GM11168 (cell line): Measurements from ENCODE around the gene LUZP4.

ENCODE experiments used
- in situ Hi-C: fragments of 300-500 bp; cut with MboI; formaldehyde crosslinking; loops from one replicate; pipeline ENCODE4 v1.12.0; 2022; ENCODE audit warnings: low sequenced_read_pairs; ENCODE audit not compliant: unreplicated experiment

The LUZP4 gene, protein sequence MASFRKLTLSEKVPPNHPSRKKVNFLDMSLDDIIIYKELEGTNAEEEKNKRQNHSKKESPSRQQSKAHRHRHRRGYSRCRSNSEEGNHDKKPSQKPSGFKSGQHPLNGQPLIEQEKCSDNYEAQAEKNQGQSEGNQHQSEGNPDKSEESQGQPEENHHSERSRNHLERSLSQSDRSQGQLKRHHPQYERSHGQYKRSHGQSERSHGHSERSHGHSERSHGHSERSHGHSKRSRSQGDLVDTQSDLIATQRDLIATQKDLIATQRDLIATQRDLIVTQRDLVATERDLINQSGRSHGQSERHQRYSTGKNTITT

DNA sequence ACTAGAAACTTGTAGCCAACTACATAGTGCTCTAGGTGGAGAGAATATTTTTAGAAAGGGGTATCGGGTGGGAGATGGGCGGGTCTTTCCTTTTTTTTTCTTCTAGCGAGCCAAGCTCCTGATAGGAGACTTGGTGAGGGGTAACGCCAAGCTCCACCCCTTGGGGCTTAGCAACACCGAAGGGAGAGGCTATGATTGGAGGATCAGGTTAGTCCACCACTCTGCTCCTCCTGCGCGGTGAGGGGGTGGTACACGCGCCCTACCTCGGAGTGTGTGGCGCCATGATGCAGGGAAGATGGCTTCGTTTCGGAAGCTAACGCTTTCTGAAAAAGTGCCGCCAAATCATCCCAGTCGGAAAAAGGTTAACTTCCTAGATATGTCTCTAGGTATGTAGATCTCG is at the start of gene LUZP4:
Gene LUZP4, plus strand, starts transcription at position 251 of the 400 bp plus-strand sequence. Its CDS starts 45 bp downstream, at position 296.
- in situ Hi-C loops = no loop called here

DNA sequence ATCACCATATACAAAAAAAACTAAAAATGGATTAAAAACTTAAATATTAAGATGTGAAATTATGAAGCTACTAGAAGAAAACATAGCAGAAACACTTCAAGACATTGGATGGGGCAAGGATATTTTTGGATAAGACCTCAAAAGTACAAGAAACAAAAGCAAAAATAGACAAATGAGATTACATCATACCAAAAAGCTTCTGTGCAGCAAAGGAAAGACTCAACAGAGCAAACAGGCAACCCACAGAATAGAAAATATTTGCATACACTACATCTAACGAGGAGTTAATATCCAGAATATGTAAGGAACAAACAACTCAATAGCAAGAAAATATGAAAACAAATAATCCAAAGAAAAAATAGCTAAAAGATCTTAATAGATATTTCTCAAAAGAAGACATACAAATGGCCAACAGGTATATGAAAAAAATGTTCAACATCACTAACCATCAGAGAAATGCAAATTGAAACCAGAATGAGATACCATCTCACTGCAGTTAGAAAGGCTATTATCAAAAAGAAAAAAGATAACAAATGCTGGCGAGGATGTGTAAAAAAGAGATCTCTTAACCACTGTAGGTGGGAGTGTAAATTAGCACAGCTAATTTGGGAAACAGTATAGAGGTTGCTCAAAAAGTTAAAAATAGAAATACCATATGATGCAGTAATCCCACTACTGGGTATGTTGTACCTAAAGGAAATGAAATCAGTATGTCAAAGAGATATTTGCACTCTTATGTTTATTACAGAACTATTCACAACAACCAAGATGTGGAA is 37.9 kb upstream of the LUZP4 start:
- in situ Hi-C loops = no loop called here

DNA sequence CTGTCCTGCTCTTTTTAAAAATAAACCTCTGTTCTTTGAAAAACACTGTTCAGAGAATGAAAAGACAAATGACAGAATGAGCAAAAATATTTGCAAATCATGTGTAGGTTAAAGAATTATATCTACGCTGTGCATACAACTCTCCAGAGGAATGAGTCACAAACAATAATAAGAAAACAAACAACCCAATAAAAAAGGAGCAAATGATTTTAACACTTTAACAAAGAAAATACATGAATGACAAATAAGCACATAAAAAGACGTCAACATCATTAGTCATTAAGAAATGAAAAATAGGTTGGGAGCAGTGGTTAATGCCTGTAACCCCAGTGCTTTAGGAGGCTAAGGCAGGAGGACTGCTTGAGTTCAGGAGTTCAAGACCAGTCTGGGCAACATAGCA is 34.5 kb upstream of the LUZP4 start:
- in situ Hi-C loops = no loop called here

DNA sequence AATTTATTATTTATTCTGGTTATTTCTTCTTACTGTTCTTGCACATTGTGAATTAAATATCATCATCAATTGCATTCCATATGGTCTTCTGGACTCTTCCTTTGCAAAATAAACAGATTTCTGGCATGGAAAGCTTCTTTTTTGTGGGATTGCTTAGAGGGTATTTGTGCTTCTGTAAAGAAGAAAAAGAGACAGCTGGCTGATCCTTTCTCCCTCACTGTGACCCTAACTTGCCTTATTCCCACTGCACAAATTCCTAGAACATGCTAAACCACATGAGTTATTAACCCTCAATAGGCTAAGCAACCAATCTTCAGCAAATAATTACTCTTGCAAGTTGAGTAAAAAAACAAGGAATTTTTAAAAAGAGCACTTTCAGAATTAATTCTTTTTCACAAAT is 31.8 kb upstream of the LUZP4 start:
- in situ Hi-C loops = no loop called here

DNA sequence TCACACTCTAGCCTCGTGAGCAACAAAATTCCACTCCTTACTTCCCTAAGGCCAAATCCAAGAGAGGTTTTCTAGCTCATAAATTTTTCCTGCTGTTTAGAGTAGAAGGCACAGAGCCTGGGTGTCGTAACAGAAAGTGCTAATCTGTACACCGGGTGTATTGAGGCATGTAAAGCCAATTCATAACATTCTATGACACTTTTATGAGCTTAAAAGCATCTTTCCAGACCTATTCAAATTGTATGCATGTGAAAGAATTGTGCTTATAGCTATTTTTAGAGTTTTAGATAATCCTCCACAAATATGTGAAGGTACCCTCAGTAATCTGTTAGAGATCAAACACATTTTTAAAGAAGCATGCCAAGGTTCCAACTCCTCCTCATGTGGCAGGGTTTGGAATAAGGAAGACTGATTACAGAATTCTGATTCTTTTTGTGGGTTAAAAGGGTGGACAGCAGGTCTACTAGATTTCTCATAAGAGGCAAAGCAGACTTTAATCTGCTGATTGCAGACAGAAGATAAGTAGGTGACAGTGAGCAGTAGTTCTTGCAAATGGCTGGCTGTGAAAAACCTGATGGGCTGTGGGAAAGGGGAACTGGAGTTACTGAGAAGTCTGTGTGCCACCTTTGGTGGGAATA is 30.2 kb upstream of the LUZP4 start:
- in situ Hi-C loops = no loop called here

DNA sequence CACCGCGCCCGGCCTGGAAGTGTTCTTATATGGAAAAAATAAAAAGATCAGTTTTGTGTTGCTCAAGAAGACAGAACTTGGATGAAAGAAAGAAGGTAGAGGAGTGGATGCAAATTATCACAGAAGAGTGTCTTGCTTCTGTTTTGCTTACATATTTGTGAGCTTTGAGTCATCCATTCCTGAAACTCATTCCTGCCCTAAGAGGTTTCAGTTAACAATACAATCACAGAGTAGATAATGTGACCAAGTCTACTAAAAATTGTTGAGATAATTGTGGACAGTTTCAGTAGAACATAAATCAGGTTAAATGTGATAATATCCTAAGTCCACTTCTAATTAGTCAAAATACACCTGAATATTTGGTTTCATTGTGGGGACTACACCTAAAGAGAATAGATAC is 29.2 kb upstream of the LUZP4 start:
- in situ Hi-C loops = no loop called here

DNA sequence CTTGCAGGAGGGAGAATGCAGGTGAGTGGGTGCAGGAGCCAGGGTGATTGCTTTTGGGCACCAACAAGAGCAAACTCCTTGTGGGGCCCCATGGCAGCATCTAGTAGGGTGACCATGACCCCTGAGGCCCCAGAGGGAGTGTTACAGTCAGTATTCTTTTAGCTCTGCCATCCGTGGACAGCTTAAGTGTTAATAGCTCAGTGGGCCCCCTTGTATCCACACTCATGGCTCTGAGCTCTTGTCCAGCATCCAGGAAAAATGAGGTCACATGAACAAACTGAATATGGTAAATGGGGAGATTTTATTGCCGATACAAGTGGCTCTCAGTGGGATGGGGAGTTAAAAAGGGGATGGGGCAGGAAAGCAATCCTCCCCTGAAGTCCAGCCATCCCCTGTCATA is 28.4 kb upstream of the LUZP4 start:
- in situ Hi-C loops = no loop called here

DNA sequence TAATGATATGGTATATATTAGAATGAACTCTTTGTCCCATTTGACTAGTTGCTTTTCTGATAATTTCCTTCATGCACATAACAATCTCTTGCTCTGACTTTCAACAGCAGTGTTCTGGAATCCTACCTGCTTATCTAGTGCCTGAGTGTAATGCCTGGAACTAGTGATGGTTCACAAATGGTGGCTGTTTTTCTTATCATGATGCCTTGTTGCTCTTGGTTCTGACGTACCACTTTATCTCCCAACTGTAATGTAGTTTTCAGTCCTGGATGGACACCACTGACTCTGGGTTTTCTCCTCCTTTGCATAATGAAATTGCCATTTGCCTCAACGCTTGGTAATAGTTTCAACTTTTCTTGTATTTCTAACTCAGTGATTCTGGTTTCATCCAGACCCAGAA is 25.5 kb upstream of the LUZP4 start:
- in situ Hi-C loops = no loop called here

DNA sequence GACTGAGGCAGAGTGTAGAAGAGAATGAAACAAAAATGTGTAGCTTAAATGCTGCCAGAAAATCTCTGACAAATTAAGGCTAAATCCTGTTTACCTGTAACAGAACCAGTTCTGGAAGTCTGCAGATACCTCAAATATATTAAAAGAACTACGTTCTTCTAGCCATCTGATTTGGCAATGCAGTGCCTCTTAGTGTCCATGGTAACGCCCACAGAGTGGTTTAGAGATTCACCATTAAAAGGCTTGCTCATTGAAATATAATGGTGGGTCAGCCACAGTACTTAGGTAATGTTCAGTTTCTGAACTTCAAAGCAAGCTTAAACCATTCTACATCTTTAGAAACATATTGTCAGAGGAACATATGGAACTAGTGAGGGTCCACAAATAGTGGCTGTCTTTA is 23.2 kb upstream of the LUZP4 start:
- in situ Hi-C loops = no loop called here

DNA sequence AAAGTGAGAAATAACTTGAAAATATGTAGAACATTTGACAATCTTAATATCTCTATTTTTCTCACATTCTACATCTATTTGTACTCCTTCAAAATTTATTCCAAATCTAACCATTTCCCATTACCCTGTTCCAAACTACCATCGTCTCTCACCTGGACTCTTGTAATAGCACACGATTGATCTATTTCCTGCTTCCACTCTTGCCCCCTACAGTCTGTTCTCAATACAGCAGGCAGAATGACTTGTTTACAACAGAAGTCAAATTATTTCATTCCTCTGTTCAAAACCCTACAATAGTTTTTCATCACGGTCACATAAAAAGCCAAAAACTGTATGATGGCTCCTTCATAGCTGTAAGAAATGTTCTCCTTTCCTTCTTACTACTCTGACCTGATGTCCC is 21.1 kb upstream of the LUZP4 start:
- in situ Hi-C loops = no loop called here

DNA sequence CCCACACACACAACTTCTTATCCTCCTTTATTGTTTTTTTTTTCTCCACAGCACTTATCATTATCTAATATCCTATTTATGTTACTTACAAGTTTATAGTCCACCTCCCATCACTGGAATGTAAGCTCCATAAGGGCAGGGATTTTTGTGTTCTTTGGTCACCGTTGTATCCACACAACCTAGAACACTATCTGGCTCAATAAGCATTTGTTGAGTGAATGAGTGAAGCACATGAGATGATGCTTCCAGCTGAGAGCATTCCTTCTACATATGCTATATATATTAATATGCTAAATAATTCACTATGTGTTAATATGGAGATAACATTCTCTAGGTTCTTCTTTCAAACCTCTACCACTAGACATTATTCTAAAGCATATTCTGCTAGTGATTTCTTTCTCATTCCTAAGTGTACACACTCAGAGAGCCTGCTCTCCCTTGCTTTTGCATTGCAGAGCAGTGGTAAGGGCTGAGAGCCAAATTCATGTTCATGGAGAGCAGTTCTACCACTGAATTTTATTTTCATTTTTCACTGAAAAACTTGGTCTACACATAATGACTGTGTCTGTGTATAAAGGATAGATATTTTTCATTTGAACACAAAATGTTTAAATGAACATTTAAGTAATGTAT is 20.3 kb upstream of the LUZP4 start:
- in situ Hi-C loops = no loop called here

DNA sequence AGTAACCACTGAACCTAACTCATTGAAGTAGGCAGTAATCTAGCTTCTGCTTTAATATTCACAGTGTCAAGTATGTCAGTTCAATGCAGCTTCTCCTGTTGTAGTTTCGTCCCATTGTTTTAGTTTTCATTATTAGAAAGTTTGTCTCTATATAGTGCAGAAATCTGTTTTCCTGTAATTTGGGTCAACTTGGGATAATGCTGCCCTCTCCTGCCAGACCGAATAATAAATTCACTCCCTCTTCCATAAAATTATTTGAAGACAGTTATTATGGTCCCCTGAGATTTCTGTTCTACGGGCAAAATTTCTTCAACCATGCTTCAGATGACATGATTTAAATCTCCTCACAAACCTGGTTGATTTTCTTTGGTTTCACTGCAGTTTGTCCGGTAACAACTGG is 4.6 kb upstream of the LUZP4 start:
- in situ Hi-C loops = no loop called here

DNA sequence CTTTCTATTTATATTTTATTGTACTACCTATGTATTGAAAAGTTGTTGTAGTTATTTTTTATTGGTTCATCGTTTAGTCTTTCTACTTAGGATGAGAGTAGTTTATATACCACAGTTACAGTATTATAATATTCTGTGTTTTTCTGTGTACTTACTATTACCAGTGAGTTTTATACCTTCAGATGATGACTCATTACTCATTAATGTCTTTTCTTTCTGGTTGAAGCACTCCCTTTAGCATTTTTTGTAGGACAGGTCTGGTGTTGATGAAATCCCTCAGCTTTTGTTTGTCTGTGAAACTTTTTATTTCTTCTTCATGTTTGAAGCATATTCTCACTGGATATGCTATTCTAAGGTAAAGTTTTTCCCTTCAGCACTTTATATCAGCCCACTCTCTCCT is 7.7 kb downstream of the LUZP4 start:
- in situ Hi-C loops = no loop called here

DNA sequence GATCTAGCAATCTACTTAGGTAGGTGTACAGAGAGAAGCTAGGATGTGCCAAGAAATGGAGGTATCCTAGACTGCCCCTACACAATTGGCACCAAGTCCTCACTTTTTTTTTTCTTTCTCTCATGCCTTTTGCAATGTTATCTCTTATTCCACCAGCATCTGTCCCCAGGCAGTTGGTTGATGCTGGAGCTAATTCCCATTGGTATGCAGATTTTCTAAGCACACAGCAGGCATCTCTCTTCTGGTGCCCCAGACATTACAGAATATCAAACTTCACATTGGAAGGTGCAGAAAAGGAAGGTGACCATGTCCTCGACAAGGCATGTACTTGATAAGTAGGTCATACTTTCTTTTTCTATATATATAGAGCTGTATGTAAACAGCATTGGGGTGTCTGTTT is 21.6 kb downstream of the LUZP4 start:
- in situ Hi-C loops = no loop called here

DNA sequence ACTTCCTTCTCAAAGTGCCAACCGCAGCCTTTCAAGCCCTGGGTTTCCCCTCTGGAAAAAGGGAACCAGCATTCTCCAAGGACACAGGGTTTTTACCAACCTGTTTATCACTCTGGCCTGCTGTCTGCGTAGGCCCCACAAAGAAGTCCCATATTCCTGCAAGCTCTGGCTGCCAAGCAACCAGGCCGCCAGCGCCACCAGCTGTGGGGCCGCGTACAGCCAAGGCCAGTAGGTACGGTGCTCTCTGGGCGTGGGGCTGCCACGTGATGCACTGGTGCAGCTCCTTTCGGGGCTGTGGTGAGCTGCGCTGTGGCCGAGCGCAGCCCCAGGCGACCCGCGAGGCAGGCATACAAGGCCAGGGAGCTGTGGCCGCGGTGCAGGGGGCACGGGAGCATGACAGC is 22.1 kb downstream of the LUZP4 start:
- in situ Hi-C loops = no loop called here

DNA sequence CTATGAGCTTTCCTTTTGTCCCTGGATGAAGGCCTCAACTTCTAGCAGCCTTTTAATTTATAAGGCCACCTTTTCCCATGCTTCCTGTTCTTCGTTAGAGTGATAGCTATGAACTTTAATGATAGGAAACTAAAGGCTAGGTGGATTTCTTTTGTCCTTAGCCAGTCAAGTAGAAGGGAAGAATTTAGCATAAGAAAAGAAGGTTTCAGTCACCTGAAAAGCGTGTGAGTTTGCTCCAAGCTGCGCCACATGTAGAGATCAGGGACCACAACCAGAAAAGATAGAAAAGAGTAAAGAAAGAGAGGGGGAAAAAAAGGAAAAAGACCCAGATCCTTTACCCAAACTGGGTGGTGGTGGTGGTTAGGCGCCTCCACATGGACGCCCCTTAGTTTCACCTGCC is 28.6 kb downstream of the LUZP4 start:
- in situ Hi-C loops = no loop called here

DNA sequence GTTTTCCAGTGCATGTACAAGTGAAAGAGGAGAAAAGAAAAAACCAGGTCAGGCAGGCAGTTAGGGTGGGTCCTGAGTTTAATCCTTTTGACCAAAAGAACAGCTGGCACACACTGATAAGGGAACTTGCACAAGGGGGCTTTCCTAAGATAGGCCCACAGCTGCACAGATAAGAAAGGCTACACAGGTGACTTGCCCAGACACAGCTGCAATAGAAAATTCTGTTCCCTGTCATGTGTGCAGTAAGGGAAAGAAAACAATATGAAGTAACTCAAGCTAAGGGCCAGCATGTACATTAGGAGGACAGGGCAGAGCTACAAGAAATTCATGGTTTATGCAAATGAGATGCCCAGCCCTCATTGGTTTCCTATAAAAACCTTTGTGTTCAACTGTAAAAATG is 32.9 kb downstream of the LUZP4 start:
- in situ Hi-C loops = no loop called here

DNA sequence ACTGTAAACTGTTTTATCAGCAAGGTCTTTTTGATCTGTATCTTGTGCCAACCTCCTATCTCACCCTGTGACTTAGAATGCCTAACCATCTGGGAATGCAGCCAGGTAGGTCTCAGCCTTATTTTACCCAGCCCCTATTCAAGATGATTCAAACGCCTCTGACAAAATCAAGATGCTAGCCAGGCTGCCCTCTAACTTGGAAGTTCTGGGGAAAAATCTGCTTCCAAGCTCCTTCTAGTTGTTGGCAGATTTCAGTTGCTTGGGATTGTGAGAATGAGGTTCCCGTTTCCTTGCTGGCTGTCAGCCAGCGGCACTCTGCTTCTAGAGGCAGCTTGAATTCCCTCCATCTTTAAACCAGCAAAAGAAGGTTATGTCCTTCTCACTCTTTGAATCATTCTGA is 34.7 kb downstream of the LUZP4 start:
- in situ Hi-C loops = no loop called here

DNA sequence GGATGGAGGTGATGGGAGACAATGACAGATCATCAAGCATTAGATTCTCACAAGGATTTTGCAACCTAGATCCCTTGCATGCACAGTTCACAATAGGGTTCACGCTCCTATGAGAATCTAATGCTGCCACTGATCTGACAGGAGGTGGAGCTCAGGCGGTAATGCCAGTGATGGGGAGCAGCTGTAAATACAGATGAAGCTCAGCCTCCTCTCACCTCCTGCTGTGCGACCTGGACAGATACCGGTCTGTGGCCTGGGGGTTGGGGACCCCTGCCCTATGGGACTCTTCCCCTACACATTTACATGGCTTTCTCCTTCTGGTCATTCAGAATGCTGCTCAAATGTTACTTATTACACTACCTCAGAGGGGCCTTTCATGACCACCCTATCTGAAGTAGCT is 39.8 kb downstream of the LUZP4 start:
- in situ Hi-C loops = loop anchor here (25.0 kb wide), 1 partner anchor 308 kb away; no protein-coding TSS in a partner anchor

DNA sequence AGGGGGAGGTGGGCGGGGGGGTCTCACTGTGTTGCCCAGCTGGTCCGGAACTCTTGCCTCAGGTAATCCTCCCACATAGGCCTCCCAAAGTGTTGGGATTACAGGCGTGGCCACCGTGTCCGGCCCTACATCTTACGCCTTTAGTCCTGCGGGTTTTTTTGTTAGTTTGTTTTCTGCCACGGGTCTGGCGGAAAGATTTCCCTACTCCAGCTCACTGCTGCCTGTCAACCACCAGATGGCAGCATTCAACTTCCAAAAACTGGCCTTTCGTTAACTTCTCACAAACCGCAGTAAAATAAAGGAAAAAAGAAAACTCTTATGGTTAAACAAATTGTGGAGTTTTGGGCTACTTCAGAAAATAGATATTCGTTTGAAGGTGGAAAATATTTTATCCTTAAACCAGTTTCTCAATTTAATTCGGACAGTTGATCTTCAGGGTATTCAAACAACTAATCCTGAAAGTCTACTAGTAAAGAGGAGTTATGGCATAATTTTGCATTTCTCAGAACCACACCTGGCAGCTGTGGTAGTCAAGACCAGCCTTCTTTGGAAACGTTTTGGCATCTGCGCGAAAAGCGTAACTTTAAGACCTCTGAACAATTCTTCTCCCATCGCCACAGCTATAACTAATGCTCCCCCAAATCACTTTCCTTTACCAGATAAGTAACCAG is 41.1 kb downstream of the LUZP4 start:
- in situ Hi-C loops = loop anchor here (25.0 kb wide), 1 partner anchor 307 kb away; no protein-coding TSS in a partner anchor
